ELF-1 (cell line): ENCODE measurements around the gene UQCR11.

Experiments
- DNase-seq: peaks from one replicate; pipeline ENCODE4 v3.0.0-alpha.2; 2016; ENCODE audit warnings: low read depth, low spot score

The UQCR11 gene

GRCh38 chr19:1569997-1570396 is 35.3 kb downstream of the UQCR11 start:
- DNase-seq = no peak

- DNase-seq = peak; percentile 56
Observed at GRCh38 chr19:1568320-1569019, 36.8 kb downstream of the UQCR11 start, which contains the start of gene MEX3D. Gene MEX3D, minus strand, starts transcription at chr19:1568325. Its CDS starts 267 bp downstream, at chr19:1568058.

GRCh38 chr19:1567848-1568227 is 37.4 kb downstream of the UQCR11 start:
- DNase-seq = no peak

GRCh38 chr19:1567116-1567847 is 38.0 kb downstream of the UQCR11 start:
- DNase-seq = no peak

- DNase-seq = peak; percentile 80
Observed at GRCh38 chr19:1566392-1567115, 38.7 kb downstream of the UQCR11 start.

GRCh38 chr19:1563251-1563650 is 42.0 kb downstream of the UQCR11 start:
- no peak for DNase-seq

GRCh38 chr19:1561236-1561842 is 43.9 kb downstream of the UQCR11 start:
- no peak for DNase-seq

- no peak for DNase-seq
Observed at GRCh38 chr19:1560286-1560882, 44.9 kb downstream of the UQCR11 start.

- no peak for DNase-seq
Observed at GRCh38 chr19:1558552-1558951, 46.7 kb downstream of the UQCR11 start.

- DNase-seq = no peak
Observed at GRCh38 chr19:1556390-1557070, 48.7 kb downstream of the UQCR11 start.

GRCh38 chr19:1555487-1556389 is 49.5 kb downstream of the UQCR11 start:
- DNase-seq = no peak

- no peak for DNase-seq
Observed at GRCh38 chr19:1554968-1555367, 50.3 kb downstream of the UQCR11 start.

- DNase-seq = no peak
Observed at GRCh38 chr19:1553415-1553814, 51.8 kb downstream of the UQCR11 start.

GRCh38 chr19:1551068-1552040 is 53.9 kb downstream of the UQCR11 start:
- no peak for DNase-seq

GRCh38 chr19:1549332-1549945 is 55.8 kb downstream of the UQCR11 start:
- no peak for DNase-seq
